Mesenteric fat pad (tissue), 1 donor: Measurements from ENCODE around the gene IL4I1. TPM values are rescaled to one million over a fixed set of nuclear protein-coding genes. Genes with fewer than 3 reads are reported as not detected.

Source experiments
- DNase-seq: peaks from one replicate; pipeline ENCODE4 v3.0.0-alpha.2; 2020; ENCODE audit warnings: low spot score
- total RNA-seq: library from RNA; stranded (reverse); fragmentation: NEBNext Ultra II Directional; extraction: Animal tissue kit (Norgen Biotek cat#: 25700); gene quantifications from one replicate; pipeline ENCODE4 v1.2.1, GENCODE V29; 2021
- donor health status: DM: yes; HTN: yes; CAD: no.

Gene IL4I1
- total RNA-seq, 1 donor from 2014 or later, result 2.3 TPM

- DNase-seq, result peak; percentile 98
Measured at GRCh38 chr19:49866933-49867782, 29.5 kb downstream of the IL4I1 start, which contains the start of gene PNKP. Gene PNKP, minus strand, starts transcription at chr19:49867576. Its CDS starts 372 bp downstream, at chr19:49867204.

GRCh38 chr19:49864890-49865289, 31.8 kb downstream of the IL4I1 start:
- DNase-seq, result no peak

DNA sequence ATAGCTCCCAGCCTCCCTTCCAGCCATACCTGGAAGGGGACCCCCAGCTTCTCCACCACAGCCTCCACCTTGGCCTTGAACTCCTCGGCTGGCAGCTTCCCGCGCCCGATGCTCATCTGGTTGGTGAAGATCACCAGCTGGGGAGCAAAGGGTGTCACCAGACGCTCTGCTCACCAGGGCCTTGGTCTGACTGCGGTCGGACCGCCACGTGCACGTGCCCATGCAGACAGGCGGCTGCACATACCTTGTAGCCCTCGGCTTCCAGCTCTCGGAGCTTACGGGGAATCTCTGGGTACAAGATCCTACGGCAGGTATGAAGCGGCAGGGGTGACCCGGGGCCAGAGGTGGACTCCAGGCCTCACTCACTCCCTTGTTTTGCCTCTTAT, 32.8 kb downstream of the IL4I1 start:
- DNase-seq, result no peak

- no peak for DNase-seq
Measured at GRCh38 chr19:49863254-49863934, 33.3 kb downstream of the IL4I1 start.

DNA sequence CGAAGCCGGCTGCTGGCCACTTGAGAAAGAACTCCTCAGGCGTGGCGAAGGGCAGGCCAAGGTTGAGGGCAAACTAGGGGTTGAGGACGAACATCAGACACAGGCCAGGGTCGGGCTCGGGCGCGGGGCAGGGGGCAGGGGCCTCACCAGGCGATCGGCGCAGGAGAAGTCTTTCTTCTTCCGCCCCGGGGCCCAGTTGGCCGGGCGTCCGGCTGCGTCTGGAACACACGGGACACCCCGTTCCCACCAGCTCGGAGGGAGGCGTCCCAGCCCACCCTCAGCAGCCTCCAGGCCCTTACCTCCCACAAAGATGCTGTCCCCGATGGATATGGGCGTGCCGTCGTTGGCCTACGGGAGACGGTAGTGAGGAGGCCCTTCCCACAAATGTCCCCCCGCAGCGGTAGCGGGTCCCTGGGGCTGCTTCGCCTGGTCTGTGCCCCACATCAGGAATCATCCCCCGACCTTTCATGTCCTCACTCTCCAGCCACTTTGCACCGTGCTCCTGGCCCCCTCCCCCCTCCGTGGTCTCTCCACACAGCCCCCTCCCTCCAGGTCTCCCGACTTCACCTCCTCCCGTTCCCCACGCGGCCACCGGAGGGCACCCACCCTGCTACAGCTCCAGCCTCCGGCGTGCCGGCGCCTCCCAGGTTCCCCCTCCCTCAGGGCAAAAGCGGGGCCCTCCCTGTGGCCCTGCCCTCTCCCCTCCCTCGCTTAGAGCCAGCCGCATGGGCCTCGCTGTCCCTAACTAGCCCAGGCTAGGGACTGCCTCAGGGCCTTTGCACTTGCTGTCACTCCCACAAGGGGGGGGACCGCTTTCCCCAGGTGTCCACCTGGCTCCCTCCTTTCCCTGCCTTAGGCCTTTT, 34.1 kb downstream of the IL4I1 start:
- DNase-seq, result no peak

DNA sequence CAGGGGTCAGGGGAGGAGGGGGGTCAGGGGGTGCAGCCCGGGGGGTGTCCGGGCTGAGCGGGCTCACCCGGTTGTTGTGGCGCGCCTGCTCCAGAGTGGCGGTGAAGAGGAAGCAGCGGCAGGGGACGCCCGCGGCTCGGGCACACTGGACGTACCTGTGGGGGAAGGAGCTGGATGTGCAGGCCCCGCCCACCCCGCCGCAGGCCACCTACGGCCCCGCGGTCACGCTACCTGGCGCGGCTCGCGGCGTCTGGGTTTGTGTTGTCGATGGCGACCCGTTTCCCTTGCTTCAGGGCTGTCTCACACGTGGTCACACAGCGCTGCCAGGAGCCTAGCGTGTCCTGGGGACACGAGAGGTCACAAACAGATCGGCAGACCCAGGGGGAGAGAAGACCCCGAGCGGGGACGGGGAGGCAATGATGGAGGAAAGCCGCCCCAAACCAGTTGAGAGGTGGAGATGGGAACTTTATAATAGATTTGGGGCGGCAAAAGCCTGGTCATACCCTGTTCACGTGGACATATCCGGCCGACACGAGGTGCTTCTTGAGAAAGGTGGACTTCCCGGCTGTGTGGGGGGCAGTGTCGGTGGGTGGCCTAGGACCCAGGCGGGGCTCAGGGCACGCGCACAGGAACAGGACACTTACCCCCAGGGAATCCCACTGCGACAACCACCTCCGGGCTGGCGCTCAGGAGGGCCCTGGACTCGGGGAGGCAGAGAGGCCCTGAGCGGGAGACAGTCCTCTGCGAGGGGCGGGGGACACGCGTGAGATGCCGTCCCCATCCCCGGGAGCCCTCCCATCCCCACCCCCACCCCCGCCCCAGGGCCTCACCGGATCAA, 34.9 kb downstream of the IL4I1 start:
- DNase-seq, result no peak

DNA sequence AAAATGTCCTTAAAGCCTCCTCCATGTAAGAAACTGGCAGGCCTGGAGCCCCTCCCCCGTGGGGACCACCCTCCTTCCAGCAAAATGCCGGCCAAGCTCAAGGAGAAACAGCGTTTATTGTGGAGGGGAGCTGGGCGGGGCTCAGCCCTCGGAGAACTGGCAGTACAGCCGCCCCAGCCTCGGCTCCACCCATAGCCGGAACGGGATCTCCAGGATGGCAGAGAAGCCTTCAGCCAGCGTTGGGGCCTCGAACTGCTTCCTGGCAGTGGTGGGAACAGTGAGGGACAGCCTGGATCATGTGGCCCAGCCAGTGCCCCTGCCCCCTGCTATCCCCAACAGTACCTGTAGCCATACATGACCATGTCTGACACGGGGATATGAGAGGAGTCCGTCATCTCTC, 35.6 kb downstream of the IL4I1 start:
- DNase-seq, result no peak

DNA sequence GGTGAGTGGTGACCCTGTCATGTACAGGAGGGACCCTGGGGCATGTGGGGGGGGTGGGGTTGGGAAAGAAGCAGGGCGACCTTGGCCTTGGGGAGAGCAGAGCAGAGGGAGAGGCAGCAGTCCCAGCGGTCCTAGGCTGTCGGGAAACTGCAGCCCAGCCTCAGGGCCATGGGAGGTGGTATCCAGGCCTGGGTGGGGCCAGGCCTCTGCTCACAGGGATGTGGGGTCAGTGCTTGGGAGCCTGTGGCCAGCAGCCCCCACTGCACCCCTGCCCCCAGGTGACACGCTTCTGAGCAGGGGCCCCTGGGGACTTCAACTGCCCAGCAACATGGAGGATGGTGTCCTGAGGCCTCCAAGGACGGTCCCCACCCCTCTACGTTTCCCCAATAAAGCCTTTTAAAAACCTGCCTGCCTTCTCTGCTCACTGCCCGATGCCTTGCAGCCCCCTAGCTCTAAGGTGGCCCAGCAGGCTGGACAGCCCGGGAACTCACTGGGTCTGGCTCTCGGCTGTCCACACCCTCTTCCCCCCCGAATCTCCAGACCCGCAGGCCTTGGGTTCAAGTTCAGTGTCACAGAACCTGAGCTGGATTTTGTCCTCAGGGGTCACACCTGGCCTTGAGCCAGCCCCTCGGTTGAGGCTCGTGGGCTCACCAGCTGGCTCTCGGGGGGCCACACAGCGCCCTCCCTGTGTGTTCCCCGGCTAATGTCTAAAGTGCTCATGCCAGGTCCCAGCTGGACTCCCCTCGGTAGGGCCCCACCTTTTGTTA, 36.2 kb downstream of the IL4I1 start:
- no peak for DNase-seq

DNA sequence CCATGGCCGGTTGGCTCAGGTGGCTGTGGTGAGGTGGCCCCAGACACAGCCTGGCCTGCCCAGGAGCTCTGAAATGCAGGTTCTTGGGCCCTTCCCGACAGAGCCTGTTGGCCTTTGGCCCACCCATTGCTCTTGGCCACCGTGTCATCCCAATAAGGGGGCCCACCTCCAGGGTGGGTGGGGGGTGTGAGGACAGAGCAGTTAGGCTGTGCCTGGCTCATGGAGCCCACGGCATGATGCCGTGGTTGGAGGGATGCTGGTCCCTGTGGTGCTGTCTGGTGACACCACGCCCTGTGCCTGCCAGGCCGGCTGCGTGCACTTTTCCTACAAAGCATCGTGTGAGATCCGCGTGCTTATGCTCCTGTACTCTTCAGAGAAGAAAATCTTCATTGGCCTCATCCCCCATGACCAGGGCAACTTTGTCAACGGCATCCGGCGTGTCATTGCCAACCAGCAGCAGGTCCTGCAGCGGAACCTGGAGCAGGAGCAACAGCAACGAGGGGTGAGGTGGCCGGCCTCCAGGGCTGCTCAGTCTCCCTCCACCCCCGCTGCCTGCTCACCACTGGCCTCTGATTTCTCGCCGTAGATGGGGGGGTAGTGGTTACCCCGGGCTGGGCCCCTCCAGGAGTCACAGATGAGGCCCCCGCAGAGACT, 36.9 kb downstream of the IL4I1 start:
- no peak for DNase-seq

GRCh38 chr19:49858088-49858985, 38.4 kb downstream of the IL4I1 start:
- DNase-seq, result no peak

- no peak for DNase-seq
Measured at GRCh38 chr19:49857838-49858087, 38.9 kb downstream of the IL4I1 start.

DNA sequence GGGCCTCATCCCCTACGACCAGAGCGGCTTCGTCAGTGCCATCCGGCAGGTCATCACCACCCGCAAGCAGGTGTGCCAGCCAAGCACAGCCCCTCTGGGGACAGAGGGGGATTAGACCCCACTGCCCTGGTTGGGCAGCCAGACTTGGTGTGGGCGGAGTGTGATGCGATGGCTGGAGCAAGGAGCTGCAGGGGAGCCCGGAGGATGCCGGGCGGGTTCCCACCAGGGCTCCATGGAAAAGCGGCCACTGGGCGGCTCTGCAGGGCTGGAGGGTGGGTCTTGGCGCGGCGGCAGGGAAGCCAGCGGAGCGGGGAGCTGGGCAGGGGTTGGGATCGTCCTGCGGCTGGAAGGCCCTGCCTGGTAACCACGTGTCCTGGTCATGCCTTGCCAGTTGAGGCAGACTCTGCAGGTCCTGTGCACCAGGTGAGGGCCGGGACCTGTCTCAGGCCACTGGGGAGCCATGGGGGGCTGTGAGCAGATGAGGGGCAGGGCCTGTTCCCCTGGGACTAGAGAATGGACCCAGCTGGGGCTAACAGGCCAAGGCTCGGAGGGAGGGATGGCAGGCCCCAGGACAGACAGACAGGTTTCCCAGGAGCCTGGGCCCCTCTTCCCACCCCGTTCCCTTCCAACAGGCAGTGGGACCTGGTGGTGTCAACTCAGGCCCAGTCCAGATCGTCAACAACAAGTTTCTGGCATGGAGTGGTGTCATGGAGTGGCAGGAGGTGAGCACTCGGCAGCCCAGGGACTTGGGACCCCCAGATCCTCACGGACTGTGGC, 39.4 kb downstream of the IL4I1 start:
- DNase-seq, result no peak

DNA sequence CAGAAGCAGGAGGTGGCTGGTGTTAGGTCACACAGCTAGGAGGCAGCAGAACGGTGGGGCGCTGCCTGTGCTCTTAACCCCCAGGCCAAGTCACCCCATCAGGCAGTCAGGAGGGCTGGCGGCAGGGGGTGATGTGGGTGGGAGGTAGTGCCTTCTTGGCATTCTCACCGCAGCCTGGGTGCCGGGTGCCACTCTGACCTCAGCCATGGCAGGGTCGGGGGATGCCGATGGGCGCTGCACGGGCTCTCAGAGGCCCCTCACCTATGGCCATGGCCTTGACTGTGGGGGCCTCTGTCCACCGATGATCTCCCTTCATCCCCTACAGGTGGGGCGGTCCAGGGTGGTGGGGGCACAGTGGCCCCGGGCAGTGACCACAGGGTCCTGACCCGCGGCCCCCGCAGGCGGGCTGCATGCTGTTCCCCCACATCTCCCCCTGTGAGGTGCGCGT, 40.1 kb downstream of the IL4I1 start:
- no peak for DNase-seq

GRCh38 chr19:49855676-49856573, 40.8 kb downstream of the IL4I1 start:
- DNase-seq, result no peak

DNA sequence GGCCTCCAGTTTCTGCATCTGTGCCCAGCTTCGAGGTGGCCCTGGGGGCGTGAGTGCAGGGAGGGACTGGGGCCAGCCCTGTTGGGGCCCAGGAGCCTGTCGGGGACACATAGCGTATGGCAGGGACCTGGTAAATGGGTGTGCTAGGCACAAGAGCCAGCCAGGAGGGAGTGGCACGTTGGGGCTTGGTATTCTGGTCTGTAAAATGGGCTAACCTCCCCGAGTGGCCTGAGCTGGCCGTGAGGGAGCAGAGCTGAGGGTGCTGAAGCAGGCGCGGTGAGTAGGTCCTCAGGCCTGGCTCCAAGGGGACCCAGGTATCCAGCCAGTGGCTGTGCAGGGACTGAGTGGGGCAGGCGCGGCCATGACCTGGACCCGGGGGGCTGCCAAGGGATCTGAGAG, 41.4 kb downstream of the IL4I1 start:
- DNase-seq, result no peak

- DNase-seq, result no peak
Measured at GRCh38 chr19:49854378-49855263, 42.1 kb downstream of the IL4I1 start.
